8988T (cell line): ENCODE measurements around the gene MYL7.

Experiments used
- DNase-seq: peaks from one replicate; pipeline ENCODE4 v3.0.0; 2011

Gene MYL7

DNA sequence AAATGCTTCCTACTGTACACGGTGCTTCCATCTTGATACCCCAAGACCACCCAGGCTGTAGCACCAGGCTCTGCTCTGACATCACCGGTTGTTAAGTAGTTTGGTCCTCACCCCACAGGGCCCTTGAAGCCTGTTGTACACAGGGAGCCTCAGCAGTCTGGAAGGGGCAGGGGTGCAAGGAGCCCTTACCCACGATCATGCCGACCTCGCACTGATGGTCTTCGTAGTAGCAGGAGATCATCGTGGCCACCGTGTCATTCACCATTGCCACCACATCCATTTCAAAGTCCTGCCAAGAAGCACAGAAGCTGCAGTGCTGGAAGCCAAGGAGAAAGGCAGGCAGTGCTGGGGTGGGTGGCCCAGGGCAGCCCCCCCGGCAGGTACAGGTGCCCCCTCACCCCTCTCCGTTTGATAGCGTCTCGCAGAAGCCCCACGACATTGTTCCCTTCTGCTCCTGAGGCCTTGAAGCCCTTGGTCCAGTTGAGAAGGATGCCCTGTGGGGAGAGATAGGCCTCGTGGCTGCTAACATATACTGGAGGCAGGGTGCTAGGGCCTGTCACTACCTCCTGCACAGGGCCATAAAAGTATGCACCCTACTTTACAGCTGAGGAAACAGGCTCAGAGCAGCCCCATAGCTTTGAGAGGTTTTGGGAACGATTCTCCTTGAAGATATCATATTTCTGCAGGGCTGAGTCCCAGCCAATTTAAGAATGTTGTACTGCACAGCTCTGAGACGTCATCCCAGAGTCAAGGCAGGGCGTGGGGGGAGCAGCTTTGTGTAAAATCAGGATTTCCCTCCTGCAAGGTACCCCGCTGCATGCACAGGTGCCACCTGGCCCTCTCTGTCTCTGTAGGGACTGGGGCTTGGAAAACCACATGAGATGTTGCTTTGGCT lies 8.7 kb upstream of the MYL7 start:
- no peak for DNase-seq

DNA sequence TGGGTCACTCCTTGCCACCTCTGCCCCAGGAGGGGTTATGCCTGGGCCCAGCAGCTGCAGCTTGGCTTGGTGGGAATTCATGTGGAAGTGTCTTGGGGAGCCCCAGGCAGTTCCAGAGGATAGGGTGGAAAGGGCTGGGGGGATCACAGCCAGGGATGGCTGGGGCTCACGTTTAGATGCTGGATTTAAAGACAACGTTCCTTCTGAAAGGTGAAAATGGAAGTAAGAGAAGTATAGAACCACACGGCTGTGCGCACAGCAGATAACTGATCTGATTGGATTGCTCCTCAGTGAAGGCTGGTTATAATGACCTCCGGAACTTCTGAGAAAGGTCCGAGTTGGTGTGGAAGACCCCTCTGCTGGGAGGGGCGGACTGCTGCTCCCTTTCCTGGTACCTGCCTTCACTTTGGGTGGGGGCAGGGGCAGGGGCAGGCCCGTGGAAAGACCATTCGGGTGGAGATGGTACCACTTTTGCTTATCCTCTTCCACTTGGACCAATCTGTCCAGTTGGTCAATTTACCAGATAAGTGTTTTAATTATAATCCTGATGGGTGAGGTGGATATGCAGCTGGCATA lies 7.9 kb upstream of the MYL7 start:
- DNase-seq, result no peak

DNA sequence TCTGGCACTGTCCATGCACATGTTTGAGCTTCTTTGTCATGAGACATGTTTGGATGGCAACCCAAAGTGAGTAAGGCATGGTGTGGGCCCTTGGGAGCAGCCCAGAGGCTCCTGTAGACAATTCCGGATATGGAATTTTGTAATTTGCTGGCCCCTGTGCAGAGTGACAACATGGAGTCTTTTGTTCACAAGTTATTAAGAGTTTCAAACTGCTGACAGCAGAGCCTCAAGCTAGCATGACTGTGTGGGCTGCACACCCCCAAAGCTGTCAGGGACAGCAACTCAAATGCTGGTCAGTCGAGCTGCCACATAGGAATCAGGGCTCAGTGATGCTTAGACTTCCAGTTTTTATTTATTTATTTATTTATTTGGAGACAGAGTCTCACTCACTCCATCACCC lies 7.0 kb upstream of the MYL7 start:
- no peak for DNase-seq

GRCh38 chr7:44147026-44147991 lies 6.2 kb upstream of the MYL7 start:
- no peak for DNase-seq

DNA sequence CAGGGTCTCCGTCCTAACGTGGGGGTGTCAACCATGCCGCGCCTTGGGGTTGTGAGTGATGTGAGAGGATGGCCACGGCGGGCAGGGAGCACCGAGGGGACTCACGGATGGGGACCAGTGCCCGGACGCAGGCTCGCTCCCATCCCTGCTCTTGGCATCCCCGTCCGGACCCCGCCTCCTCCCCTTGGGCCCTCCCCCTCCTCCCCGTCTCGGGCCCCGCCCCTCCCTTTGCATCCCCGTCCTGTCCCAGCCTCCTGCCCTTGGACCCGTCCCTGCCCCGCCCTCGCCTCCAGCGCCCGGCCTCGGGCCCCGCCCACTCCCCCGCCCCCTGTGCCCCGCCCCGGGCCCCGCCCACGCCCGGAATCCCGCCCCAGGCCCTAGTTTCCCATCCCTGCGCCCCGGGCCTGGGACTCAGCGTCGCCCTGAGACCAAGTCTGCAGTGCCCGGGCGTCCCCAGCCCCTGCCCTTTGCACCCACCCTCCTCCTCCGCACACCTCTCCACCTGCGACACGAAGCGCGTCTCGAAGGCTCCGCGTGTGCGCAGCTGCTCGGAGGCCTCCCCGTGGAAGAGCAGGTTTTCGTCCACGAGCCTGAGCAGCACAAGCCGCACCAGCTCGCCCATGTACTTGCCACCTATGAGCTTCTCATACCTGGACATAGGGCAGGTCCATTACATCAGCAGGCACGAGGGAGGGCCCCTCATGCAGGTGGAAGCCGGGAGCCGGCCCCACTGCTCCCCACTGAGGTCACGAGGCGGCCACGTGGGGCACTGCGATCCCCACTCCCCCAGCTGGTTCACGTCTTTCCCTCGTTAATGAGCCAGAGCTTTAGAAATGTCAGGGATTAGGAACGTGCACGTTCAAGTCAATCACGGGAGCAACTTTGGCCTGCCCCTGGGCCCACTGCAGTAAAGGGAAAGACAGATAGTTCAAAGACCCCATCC lies 5.1 kb upstream of the MYL7 start:
- peak; percentile 77 for DNase-seq

GRCh38 chr7:44145479-44145968 lies 4.4 kb upstream of the MYL7 start:
- DNase-seq, result no peak

DNA sequence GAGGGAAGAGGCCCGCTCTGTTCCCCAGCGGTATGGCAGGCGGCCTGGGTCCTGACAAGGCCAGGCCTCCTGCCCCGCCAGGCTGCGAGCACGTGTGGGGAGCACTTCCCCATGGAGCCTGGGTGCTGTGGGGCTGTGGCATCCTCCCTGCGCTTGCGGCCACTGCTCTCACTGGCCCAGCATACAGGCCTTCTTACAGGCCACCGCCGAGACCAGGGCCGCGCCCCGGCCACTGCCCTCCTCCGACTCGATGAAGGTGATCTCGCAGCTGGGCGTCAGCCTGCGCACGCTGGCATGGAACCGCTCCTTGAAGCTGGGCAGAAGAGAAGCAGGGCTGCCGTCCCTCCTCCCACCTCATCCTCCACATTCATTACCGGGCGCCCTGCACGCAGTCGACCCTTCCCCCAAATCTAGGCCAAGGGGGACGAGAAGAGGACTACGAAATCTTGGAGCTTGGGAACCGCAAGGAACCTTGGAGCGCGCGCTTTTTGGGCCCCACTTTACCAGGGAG lies 3.9 kb upstream of the MYL7 start:
- no peak for DNase-seq

DNA sequence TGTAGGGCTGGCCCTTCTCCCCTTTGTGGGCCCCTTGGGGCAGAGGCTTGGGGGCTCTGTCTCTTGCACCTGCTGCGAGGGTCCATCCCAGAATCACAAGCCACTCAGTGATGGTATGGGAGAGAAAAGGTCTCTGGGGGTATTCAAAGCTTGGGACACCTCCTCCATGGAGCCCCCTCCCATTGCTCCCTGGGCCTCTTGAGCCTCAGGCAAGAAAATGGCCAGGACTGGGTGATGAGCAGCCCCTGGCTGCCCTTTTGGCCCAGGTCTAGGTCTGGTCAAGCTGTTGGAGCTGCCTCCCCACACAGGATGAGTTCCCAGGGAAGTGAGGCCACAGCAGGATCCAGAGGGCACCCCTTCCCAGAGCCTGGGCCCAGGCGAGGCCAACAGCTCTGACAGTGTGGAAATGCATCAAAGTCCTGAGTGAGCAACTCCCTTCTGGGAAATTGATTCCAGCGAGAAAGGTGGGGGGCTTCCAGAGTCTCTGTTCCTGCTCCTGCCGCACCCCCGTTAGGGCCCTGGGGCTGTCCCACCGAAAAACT lies 3.4 kb upstream of the MYL7 start:
- no peak for DNase-seq

DNA sequence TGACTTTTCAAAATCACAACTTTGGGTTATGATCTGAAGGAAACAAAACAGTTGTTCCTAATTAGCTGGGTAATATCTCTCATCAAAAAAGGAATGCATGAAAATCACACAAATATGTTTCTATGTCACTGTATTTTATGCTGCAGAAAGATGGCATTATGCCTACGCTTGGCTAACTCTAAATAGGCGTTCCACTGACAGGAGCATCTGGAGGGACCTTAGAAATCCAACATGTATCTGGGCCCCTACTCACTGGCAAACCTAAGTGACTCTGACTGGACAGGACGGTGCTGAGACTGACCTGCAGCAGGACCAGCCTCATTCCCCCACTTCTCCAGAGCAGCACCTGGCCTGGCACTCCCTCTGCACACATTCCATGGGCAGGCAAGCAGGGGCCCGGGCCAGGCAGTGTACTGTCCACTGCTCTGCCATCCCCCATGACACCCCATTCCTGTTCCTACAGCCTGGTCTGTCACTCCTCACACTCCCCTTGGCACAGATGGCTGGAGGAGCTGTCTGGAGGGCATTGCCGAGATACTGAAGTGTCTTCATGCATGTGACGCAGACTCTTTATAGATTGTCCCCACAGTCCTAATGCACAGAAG lies 2.6 kb upstream of the MYL7 start:
- DNase-seq, result no peak

DNA sequence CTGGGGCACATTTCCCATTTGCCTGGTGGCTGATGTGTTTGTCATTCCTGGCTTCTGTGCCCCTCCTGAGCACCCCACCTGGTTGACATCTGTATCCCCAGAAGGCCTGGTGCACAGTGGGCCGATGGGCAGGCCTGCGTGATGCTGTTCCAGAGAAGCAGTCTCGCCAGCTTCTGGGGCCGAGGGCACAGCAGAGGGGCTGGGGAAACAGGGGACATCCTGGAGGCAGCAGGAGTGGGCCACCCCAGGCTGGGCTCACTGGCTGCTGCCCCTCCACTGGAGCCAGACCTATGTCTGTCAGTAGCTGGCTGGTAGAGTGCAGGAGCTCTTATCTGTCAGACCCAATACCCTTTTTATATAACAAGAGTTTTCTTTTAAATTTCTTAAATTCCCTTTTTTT lies 896 bp upstream of the MYL7 start:
- no peak for DNase-seq

DNA sequence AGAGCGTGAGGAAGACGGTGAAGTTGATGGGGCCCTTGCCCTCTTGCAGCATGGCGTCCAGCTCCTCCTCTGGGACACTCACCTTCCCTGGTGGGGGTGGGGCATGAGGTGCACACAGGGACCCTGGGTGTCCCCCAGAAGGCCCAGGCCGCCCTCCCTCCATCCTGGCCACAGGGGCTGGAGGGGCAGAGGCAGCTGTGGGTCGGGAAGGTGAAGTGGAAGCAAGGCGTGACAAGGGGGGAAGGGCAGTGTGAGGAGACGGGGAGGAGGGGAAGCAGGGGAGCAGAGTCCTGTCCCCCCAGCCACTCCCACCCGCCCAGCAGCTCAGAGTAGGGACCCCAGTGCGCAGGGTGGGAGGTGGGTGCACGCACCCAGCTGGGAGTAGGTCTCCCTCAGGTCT lies 791 bp downstream of the MYL7 start:
- DNase-seq, result no peak

DNA sequence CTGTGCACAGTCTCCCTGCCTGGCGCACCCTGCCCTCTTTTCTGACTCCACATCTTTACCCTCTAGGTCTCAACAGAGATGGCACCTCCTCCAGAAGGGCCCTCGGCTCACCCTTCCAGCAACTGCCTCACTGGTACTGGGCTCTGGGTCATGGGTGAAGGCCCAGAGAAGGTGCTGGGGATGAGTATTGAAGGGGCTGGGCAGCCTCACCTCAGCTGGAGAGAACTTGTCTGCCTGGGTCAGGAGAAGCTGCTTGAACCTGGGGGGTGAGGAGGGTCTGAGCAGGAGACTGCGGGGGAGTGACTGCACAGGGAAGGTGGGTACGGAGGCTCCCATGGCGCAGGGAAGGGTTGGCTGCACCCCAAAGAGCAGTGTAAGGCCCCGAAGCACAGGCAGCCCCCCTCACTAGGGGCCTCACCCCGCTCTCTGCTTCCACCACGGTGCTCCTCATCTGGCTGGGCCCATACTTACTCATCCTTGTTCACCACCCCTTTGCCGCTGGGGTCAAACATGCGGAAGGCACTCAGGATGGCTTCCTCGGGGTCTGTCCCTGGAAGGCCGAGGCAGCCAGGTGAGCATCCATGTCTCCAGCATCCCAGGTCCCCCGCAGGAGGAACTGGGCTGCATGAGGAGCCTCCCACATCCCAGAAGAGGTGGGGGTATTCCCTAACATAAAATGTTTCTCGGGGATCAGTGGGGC lies 1.7 kb downstream of the MYL7 start:
- no peak for DNase-seq

GRCh38 chr7:44138698-44139097 lies 2.4 kb downstream of the MYL7 start:
- DNase-seq, result no peak

GRCh38 chr7:44136731-44137130 lies 4.4 kb downstream of the MYL7 start:
- DNase-seq, result no peak

DNA sequence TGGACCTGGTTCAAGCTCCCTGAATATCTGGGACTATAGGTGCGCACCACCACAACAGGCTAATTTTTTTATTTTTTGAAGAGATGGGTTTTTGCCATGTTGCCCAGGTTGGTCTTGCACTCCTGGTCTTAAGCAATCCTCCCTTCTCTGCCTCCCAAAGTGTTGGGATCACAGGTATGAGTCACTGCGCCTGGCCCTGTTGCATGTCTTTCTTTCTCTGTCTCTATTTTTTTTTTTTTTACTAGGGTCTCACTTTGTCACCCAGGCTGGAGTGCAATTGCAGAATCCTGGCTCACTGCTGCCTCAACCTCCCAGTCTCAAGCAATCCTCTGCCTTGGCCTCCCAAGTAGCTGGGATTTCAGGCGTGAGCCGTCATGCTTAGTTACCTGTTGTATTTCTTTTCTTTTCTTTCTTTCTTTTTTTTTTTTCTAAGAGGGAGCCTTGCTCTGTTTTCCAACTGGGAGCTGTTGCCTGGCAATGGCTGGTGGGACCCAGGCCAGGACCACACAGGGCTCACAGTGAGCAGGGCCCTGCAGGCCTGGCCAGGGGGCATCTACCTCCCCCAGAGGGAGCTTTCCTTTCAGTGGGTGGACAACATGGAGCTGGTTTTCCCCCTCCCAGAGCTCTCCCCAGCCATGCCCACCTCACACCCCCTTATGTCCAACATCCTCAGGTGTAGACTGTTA lies 6.0 kb downstream of the MYL7 start:
- DNase-seq, result no peak

- no peak for DNase-seq
These were observed 7.8 kb downstream of the MYL7 start for GRCh38 chr7:44133295-44133694.

- no peak for DNase-seq
These were observed 9.1 kb downstream of the MYL7 start for GRCh38 chr7:44132039-44132438.

- no peak for DNase-seq
These were observed 9.7 kb downstream of the MYL7 start for GRCh38 chr7:44131173-44132029.
